KOPT-K1 (cell line): ENCODE data around the gene DLGAP4.
"Not testable (repeated sequence)": the region's sequence is repeated elsewhere in the genome, so short reads cannot be mapped to it uniquely, and the experiment has no call there.

Experiments used
- H3K27ac ChIP-seq: fragments of 200-600 bp; sonication (generic); 2 replicates; pipeline ENCODE4 v1.5.1; 2016; ENCODE audit warnings: antibody characterized with exemption, mild to moderate bottlenecking, low read depth, low read length; ENCODE audit not compliant: poor library complexity, severe bottlenecking
- H3K36me3 ChIP-seq: fragments of 200-600 bp; sonication (generic); 2 replicates; pipeline ENCODE4 v1.5.1; 2017; ENCODE audit warnings: antibody characterized with exemption, mild to moderate bottlenecking, low read length, moderate library complexity; ENCODE audit not compliant: insufficient read depth
- H3K9me3 ChIP-seq: fragments of 200-600 bp; sonication (generic); 2 replicates; pipeline ENCODE4 v1.5.1; 2017; ENCODE audit warnings: antibody characterized with exemption, low read length, mild to moderate bottlenecking; ENCODE audit not compliant: insufficient read depth, poor library complexity, severe bottlenecking

DLGAP4 gene

DNA sequence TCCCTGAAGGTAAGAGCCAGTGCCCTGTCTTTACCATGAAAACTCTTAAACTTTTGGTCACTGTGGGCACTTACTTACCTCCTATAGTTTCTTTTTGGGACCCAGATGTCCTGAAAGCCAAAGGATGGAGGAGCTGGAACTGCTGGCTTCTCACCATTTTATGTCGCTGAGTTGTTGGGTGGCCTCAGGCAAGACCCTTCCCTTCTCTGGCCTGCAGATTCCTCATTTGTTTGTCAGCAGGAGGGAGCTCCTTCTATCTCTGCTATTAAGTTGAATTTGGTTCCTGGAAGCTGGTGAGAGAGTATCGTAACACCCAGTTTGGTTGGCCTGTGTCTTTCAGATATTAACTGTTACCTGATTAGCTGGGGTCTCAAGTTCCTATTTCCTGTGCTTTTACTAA lies 167.0 kb downstream of the DLGAP4 start:
- peak overlapping the region; percentile 55 for H3K27ac ChIP-seq
- H3K9me3 ChIP-seq, result no peaks in the 10 kb centered on the region
- H3K36me3 ChIP-seq, result no peaks in the 10 kb centered on the region

- H3K27ac ChIP-seq, result no peak overlapping the region
- H3K9me3 ChIP-seq, result no peaks in the 10 kb centered on the region
- H3K36me3 ChIP-seq, result no peaks in the 10 kb centered on the region
Observed at GRCh38 chr20:36474563-36474962, 168.4 kb downstream of the DLGAP4 start.

- not testable (repeated sequence) for H3K36me3 ChIP-seq, H3K27ac ChIP-seq
Observed at GRCh38 chr20:36475054-36475453, 168.9 kb downstream of the DLGAP4 start.

DNA sequence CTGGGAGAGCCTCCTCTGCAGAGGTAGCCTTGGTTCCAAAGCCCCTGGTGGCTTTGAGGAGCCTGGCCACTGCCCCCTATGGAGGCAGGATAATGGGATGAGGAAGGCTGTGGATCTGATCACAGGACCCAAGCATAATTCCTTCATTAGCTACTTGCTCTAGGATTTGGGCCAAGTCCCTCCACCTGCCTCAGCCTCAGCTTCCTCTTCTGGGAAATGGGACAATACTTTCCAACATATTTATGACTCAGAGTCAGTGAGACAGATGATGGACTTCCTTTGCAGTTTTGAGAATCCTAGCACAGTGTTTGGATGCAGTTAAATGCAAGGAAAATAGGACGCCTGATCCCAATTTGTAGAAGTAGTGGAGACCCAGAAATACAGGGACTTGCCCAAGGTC lies 171.3 kb downstream of the DLGAP4 start:
- no peaks in the 10 kb centered on the region for H3K36me3 ChIP-seq
- H3K9me3 ChIP-seq, result no peaks in the 10 kb centered on the region
- H3K27ac ChIP-seq, result no peak overlapping the region

More at GRCh38 chr20:36475054-36475453, 168.9 kb downstream of the DLGAP4 start:
- H3K9me3 ChIP-seq, result not testable (repeated sequence)

GRCh38 chr20:36478137-36478905 lies 172.2 kb downstream of the DLGAP4 start:
- Histone ChIP-seq H3K27ac (no peak overlapping the region), H3K9me3 (no peaks in the 10 kb centered on the region), H3K36me3 (no peaks in the 10 kb centered on the region)

DNA sequence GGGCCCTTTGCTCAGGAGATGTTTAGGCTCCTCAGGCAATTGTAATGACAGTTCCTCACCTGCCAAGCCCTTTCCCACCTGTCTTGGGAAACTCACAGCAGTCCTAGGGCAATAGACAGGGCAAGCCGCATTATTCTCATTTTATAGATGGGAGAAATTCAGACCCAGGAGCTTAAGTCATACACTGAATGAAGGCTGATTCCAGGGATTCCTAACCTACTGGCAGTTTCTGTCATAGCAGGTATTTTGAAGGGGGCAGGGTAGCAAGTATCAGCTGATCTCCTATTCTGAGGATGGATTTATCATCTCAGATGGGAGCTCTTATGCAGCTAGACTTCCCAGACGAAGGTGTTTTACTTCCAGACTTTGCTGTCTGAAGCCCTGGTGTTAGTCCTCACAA lies 173.8 kb downstream of the DLGAP4 start:
- Histone ChIP-seq H3K27ac (no peak overlapping the region), H3K9me3 (no peaks in the 10 kb centered on the region), H3K36me3 (no peaks in the 10 kb centered on the region)

DNA sequence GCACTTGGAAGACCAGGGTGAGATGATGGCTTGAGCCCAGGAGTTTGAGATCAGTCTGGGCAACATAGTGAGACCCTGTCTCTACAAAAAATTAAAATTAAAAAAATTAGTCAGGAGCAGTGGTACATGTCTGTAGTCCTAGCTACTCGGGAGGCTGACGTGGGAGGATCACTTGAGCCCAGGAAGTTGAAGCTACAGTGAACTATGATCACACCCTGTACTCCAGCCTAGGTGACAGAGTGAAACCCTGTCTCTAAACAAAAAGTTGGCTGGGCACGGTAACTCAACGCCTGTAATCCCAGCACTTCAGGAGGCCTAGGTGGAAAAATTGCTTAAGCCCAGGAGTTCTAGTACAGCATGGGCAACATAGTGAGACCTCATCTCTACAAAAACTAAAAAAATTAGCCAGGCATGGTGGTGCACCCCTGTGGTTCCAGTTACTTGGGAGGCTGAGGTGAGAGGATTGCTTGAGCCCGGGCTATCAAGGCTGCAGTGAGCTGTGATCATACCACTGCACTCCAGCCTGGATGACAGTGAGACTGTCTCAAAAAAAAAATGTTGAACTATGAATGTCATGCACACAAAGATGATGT lies 174.4 kb downstream of the DLGAP4 start:
- Histone ChIP-seq H3K36me3 (no peaks in the 10 kb centered on the region), H3K27ac (no peak overlapping the region), H3K9me3 (no peaks in the 10 kb centered on the region)

DNA sequence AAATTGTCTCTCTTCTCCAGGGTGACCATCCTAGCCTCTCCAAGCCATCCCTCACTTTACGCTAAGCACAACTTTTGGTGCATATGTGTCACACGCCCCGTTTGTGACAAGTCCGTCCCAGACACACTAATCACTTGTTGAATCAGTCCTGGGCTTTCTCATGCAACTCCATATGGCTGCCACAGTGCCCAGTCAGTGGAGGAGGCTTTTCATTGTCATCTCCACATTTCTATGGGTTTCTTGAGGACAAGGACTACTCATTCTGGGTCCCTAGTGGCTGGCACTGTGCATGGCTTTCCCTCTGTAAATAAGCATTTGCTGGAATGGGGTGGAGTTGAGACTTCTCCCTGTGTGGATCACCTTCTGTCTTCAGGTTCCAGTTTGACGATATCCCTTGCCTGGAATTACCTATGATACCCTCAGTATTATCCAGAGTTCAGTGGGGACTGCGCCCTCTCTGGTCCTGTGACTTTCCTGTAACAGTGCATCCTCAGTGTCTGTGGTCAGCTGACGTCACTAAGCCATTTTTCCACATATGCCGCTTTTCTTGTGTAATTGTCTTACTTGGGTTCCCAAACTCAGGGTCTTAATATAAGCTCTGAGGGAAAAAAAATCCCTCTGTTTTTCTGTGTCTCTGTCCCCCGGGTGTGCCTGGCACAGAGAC lies 175.4 kb downstream of the DLGAP4 start:
- no peaks in the 10 kb centered on the region for H3K36me3 ChIP-seq
- H3K27ac ChIP-seq, result no peak overlapping the region
- H3K9me3 ChIP-seq, result no peaks in the 10 kb centered on the region

- Histone ChIP-seq H3K36me3 (no peaks in the 10 kb centered on the region), H3K27ac (no peak overlapping the region), H3K9me3 (no peaks in the 10 kb centered on the region)
Observed at GRCh38 chr20:36482044-36482473, 175.9 kb downstream of the DLGAP4 start.

GRCh38 chr20:36483209-36483918 lies 177.2 kb downstream of the DLGAP4 start:
- Histone ChIP-seq H3K27ac (no peak overlapping the region), H3K36me3 (no peaks in the 10 kb centered on the region), H3K9me3 (no peaks in the 10 kb centered on the region)

GRCh38 chr20:36483919-36484808 lies 178.0 kb downstream of the DLGAP4 start:
- Histone ChIP-seq H3K27ac (no peak overlapping the region), H3K36me3 (no peaks in the 10 kb centered on the region), H3K9me3 (no peaks in the 10 kb centered on the region)

- H3K9me3 ChIP-seq, result no peaks in the 10 kb centered on the region
- H3K36me3 ChIP-seq, result no peaks in the 10 kb centered on the region
- no peak overlapping the region for H3K27ac ChIP-seq
Observed at GRCh38 chr20:36485286-36485685, 179.1 kb downstream of the DLGAP4 start.

DNA sequence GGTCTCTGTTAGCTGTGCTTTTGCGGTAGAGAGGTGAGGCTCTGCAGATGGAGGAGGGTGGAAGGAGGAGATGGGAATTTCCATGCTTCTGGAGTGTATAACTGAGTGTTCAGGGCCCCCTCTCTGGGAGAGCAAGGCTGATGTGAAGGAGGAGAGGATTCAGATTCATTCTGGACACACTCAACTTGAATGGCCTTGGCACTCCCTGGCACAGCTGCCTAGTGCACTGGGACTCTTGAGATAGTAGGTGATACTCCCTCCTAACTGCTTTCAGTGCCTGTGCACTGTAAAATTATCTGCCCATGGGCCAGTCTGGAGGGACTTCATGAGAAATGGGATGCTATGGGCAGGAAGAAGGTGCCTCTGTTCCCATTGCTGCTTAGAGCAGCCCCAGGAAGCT lies 180.9 kb downstream of the DLGAP4 start:
- no peaks in the 10 kb centered on the region for H3K36me3 ChIP-seq
- no peaks in the 10 kb centered on the region for H3K9me3 ChIP-seq
- no peak overlapping the region for H3K27ac ChIP-seq

DNA sequence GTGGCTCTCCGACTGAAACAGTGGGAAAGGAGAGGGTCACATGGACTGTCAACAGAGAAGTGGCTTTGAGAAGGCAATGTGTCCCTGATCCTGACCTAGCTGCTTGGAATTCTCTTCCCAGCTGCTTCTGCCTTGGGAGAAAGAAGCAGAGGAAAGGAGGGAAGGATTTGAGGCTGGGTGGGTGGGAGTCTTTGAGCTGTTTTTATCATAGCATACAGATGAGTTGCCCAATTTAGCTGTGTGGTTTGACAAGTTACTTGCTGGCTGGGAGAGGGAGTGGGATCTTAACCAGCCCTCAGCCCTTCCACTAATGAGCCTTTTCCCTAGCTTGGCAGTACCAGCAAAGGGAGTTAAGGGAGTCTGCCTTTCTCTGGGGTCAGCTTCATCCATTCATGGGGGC lies 184.1 kb downstream of the DLGAP4 start:
- H3K27ac ChIP-seq, result no peak overlapping the region
- no peaks in the 10 kb centered on the region for H3K9me3 ChIP-seq
- H3K36me3 ChIP-seq, result no peaks in the 10 kb centered on the region
